DND-41 (cell line): Measurements from ENCODE around the gene ZNF132.

Source experiments
- EZH2 ChIP-seq: IDR thresholded peaks from 3 replicates; pipeline ENCODE4 v1.6.1; 2012; ENCODE audit warnings: borderline replicate concordance, low read depth, mild to moderate bottlenecking, moderate library complexity, low read length, inconsistent platforms; ENCODE audit not compliant: severe bottlenecking
- TF ChIP-seq, protein P1 (sequence below): IDR thresholded peaks from 2 replicates; pipeline ENCODE4 v1.5.1; 2012; ENCODE audit warnings: borderline replicate concordance, low read length, moderate library complexity, mild to moderate bottlenecking; ENCODE audit not compliant: poor library complexity, severe bottlenecking; ENCODE audit errors: extremely low read depth

DNA sequence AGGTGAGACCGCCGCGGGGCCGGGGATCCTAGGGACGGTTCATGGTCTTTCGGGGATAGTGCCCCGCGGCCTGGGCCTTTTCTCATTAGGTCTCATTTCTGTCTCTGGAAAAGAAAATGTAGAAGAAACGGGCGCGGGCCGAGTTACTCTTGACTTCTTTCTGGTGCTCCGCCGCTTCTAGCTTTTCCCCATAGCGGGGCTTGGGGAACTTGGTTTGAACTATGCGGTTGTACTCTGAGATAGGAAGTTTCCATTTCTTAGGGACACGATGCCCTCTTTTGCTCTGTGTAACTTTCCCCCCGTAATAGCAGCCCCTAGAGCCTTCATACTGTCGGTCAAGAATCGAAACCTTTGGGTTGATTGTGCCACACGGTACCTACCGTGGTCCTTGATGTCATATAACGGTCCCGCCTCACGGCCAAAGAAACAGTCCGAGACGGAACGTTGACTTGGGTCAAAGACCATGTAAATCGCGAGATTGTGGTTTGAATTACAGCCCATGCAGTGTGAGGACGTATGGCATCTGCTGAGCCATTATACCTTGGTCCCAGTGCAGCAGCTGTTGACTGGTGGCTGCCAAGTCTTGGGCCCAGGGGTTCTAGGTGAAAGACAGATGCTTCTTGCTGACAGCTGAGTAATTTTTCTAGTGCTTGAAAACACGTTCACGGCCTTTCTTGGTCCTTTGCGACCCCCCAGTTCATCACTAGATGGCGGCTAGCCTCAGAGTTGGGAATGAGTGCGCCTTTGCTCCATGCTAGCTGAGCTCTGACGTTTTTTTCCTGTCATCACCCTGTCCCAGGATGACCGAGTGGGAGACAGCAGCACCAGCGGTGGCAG, 52.4 kb downstream of the ZNF132 start:
- TF ChIP-seq, protein P1, sequence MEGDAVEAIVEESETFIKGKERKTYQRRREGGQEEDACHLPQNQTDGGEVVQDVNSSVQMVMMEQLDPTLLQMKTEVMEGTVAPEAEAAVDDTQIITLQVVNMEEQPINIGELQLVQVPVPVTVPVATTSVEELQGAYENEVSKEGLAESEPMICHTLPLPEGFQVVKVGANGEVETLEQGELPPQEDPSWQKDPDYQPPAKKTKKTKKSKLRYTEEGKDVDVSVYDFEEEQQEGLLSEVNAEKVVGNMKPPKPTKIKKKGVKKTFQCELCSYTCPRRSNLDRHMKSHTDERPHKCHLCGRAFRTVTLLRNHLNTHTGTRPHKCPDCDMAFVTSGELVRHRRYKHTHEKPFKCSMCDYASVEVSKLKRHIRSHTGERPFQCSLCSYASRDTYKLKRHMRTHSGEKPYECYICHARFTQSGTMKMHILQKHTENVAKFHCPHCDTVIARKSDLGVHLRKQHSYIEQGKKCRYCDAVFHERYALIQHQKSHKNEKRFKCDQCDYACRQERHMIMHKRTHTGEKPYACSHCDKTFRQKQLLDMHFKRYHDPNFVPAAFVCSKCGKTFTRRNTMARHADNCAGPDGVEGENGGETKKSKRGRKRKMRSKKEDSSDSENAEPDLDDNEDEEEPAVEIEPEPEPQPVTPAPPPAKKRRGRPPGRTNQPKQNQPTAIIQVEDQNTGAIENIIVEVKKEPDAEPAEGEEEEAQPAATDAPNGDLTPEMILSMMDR = no peak
- no peak for TF ChIP-seq EZH2
